GM19328 (cell line): ENCODE data around the gene WDR70.
"Not testable (repeated sequence)": the region's sequence is repeated elsewhere in the genome, so short reads cannot be mapped to it uniquely, and the experiment has no call there.

ENCODE experiments used
- ATAC-seq: cut with Tn5 transposase; IDR thresholded peaks from one replicate; pipeline ENCODE4 v1.9.1; 2021; ENCODE audit warnings: mild to moderate bottlenecking, moderate library complexity; ENCODE audit not compliant: unreplicated experiment

Gene WDR70

GRCh38 chr5:37742111-37742510 lies 363.0 kb downstream of the WDR70 start:
- no peak for ATAC-seq

- ATAC-seq, result no peak
Measured at GRCh38 chr5:37751227-37751626, 372.1 kb downstream of the WDR70 start.

DNA sequence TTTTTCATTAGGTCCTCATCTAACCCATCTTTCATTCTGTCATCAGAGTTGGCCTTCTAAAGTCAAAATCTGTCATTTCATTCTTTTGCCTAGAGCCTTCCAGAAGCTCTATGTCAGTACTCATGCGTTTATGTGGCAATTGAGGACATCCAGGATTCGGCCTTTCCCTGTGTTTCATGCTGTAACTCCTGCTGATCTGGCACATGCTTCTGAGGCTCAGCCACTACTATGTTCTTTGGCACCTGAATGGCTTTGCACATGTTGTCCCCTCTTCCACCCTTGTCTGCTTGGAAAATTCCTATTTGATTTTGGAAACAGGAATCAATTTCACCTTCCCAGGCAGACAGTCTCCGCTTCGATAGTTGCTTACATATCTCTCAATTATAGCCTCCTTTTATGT lies 375.9 kb downstream of the WDR70 start:
- ATAC-seq, result no peak

DNA sequence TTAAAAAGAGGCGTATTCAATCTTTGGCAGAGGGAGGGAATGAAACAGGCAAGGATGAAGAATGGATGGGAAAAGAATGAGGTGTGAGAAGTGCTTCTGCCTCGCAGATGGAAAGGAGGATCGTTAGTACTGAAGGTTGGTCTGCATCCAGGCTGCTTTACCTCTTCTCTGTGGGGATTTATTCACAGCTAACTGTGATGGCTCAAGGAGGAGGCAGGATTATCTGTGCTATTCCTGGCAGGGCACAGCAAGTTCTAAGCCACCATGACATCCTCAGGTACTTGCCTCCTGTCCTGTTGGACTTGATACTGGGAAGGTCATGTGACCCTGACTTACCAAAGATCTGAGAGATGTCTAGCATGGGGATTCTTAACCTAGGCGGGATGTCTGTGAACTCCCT lies 376.5 kb downstream of the WDR70 start:
- no peak for ATAC-seq

GRCh38 chr5:37756248-37756647 lies 377.1 kb downstream of the WDR70 start:
- ATAC-seq, result no peak

GRCh38 chr5:37757980-37758582 lies 379.0 kb downstream of the WDR70 start:
- no peak for ATAC-seq

GRCh38 chr5:37767251-37767650 lies 388.1 kb downstream of the WDR70 start:
- no peak for ATAC-seq

DNA sequence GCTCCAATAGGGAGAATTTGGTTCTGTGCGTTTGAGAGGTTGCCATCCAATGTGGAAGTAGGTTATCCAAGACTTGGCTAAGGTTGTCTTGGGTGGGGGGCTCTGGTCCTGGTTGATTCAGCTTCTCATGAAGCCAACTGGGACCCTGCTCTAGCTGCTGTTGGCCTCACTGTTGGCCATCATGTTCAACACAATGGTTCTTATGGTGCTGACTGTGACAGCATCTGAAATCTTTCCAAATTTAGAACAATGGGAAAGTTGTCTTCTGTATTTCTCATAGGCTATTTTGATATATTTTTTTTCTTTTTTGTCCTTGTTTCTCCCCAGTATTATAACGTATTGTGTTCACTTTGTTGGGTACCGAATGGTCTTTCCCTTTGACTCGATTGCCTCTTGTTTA lies 388.8 kb downstream of the WDR70 start:
- no peak for ATAC-seq

GRCh38 chr5:37768371-37768770 lies 389.3 kb downstream of the WDR70 start:
- no peak for ATAC-seq

- no peak for ATAC-seq
Measured at GRCh38 chr5:37769108-37769507, 390.0 kb downstream of the WDR70 start.

- ATAC-seq, result no peak
Measured at GRCh38 chr5:37769840-37770239, 390.7 kb downstream of the WDR70 start.

- no peak for ATAC-seq
Measured at GRCh38 chr5:37770786-37771185, 391.7 kb downstream of the WDR70 start.

DNA sequence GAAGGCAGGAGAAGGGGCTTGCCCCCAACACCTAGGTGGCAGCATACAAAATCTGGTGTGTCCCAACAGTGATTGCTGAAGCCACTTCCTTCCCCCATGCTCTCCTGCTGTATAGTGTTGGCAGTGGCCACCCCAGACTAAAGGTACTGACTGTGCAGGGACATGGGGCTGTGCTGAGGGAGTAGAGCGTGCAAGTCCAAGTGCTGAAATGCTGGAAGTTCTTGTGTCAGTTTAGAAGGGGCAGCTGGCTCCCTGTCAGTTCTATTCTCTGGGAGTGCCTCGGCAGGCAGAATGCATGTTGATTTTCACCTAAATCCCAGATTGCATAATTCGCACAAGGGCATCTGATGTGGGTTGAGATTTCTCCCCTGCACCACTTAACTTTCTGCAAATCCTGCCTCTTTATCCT lies 392.1 kb downstream of the WDR70 start:
- ATAC-seq, result no peak

DNA sequence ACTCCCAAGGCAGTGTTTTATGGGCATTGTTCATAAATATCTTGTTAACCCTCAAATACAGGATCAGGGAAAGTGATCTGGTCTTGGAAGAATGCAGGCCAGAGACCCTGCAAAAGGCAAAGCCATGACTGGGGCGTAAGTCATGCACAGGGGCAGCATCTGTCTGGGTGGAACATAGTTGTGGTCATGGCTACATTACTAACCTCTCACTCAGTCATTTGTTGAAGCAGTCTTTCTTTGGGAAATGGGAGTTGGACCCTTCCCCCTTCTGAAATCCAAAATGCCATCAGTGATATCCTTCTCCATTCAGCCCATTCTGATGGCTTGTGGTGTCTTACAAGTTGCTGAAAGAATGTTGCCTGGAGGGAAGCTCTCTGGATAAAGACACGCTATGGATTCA lies 392.6 kb downstream of the WDR70 start:
- ATAC-seq, result no peak

- no peak for ATAC-seq
Measured at GRCh38 chr5:37772255-37772654, 393.1 kb downstream of the WDR70 start.

- no peak for ATAC-seq
Measured at GRCh38 chr5:37773809-37774208, 394.7 kb downstream of the WDR70 start.

- ATAC-seq, result no peak
Measured at GRCh38 chr5:37774912-37775483, 395.9 kb downstream of the WDR70 start.

DNA sequence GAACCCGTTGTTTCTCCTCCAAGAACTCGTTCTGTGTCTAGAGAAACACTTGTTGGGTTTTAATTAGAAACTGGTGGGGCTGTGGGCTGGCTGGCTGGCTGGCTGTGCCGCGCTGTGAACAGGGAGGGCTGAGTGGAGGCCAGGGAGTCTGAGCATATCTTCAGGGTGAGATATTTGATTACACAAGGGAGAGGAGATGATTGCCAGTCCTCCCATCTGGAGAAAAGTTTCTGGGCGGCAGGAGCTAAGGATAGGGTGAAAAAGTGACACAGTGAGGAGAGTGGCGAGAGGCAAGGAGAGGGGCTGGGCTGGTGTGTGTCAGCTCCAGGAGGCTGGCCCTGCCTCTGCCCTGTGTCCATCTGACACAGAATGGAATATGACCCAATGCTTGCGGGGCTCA lies 397.7 kb downstream of the WDR70 start:
- no peak for ATAC-seq

- ATAC-seq, result no peak
Measured at GRCh38 chr5:37777432-37778130, 398.5 kb downstream of the WDR70 start.

- ATAC-seq, result not testable (repeated sequence)
Measured at GRCh38 chr5:37781409-37781808, 402.3 kb downstream of the WDR70 start.

DNA sequence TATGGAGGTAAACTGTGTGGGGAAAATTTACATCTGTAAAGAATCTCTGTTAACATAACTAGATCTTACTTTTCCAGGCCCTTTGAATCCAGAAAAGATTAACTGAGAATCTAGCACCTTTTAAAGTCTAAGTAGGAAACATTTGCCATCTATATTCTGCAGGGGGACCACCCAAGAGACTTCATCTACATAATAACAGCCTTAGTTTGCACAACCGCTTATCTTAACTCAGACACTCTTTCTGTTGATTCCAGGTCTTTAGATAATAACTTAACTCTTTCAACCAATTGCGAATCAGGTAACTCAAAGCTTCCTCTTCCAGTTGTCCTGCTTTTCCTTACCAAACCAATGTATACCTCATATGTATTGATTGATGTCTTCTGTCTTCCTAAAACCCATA lies 407.3 kb downstream of the WDR70 start:
- no peak for ATAC-seq

- no peak for ATAC-seq
Measured at GRCh38 chr5:37786862-37787519, 407.9 kb downstream of the WDR70 start.
